Esophagus muscularis mucosa (tissue), 4 donors: ENCODE results near the gene ARHGAP15.

Source experiments
- EP300 ChIP-seq: sonication (generic); formaldehyde crosslinking; IDR thresholded peaks from one replicate; pipeline ENCODE4 v1.6.1; 2017; ENCODE audit warnings: antibody characterized with exemption
- POLR2A ChIP-seq: fragments of 450-650 bp; IDR thresholded peaks from one replicate; pipeline ENCODE4 v1.6.1; 2017; ENCODE audit warnings: antibody characterized with exemption, moderate library complexity, mild to moderate bottlenecking, low read depth
- POLR2AphosphoS5 ChIP-seq, 2 donors: sonication (generic); formaldehyde crosslinking; IDR thresholded peaks; one replicate each; pipeline ENCODE4 v1.6.1; 2017; ENCODE audit warnings: antibody characterized with exemption in 2 of 2
- TF ChIP-seq, protein P1 (sequence below), 3 experiments: fragments of 200-600 bp in 2 of 3; fragments of 450-650 bp in 1 of 3; sonication (generic) in 2 of 3; IDR thresholded peaks; one replicate each; pipeline ENCODE4 v1.5.1; 2017 to 2019; ENCODE audit warnings: antibody characterized with exemption in 3 of 3, mild to moderate bottlenecking in 2 of 3, moderate library complexity in 1 of 3

DNA sequence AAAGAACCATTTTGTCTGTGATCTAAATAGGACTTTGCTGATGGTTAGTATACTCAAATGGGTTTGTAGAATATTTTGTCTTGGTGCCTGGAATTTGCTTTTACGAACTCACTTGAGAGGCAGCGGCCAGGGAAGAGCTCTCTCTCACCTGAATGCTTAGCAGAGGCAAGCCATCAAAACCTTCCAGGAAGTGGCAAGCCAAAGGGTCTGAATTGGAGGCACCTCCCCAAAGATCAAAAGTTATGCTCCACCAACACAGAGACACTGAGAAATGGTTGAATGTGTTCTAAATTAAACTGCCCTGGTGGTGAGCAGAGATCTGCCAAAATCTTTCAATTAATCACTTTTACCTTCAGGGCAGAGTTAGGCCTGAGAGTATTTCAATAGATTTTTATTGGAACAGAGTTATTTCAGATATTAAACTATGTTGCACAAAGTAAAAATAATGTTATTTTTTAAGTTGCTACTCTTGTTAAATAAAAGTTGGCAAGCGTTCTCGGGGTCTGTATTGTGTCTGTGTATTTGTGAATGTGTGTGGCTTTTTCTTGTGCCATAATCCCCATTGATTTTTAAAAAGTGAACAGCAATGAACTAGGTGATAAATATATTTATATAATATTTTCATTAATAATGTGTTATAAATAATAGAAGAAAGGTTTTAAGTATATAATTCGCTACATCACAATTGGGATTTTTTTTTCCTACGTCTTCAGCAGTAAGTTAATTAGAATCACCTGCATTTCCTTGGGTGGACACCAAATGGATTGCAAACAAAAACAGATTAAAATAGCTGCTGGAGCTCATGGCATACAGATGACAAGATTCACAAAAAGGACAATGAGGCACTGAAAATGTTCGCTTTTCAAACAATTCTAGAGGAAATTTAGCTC is 416.1 kb downstream of the ARHGAP15 start:
- TF ChIP-seq EP300 (no peak), POLR2A (no peak), POLR2AphosphoS5 (IDR thresholded peaks at IDR 0.05) (no peak)
- TF ChIP-seq, protein P1, sequence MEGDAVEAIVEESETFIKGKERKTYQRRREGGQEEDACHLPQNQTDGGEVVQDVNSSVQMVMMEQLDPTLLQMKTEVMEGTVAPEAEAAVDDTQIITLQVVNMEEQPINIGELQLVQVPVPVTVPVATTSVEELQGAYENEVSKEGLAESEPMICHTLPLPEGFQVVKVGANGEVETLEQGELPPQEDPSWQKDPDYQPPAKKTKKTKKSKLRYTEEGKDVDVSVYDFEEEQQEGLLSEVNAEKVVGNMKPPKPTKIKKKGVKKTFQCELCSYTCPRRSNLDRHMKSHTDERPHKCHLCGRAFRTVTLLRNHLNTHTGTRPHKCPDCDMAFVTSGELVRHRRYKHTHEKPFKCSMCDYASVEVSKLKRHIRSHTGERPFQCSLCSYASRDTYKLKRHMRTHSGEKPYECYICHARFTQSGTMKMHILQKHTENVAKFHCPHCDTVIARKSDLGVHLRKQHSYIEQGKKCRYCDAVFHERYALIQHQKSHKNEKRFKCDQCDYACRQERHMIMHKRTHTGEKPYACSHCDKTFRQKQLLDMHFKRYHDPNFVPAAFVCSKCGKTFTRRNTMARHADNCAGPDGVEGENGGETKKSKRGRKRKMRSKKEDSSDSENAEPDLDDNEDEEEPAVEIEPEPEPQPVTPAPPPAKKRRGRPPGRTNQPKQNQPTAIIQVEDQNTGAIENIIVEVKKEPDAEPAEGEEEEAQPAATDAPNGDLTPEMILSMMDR (IDR thresholded peaks at IDR 0.05), result no peak
